HEK293 (cell line): Measurements from ENCODE around the gene STRADA.

Experiments used
- CTCF ChIA-PET: fragments of 350-600 bp; formaldehyde crosslinking; extraction: SDS; loops from one replicate; lab custom pipeline; 2021; ENCODE audit warnings: antibody characterized with exemption; lab: Yijun Ruan, JAX
- POLR2A ChIA-PET: fragments of 300-600 bp; formaldehyde crosslinking; extraction: SDS; loops from one replicate; lab custom pipeline; 2020; ENCODE audit warnings: antibody characterized with exemption, inconsistent platforms; lab: Yijun Ruan, JAX
- H3K27ac ChIP-seq: fragments of 200-500 bp; sonication (Bioruptor generic); 2 replicates; pipeline ENCODE4 v1.5.1; 2014; ENCODE audit warnings: low read depth, low read length, control low read depth, inconsistent platforms; ENCODE audit errors: extremely low read depth
- H3K36me3 ChIP-seq, 2 experiments: fragments of 200-500 bp in 1 of 2; sonication (Bioruptor generic) in 1 of 2; 1 replicate in 1 of 2; 2 replicates in 1 of 2; pipeline ENCODE4 v1.5.1; 2014 to 2017; ENCODE audit warnings: inconsistent platforms in 2 of 2, low read length in 2 of 2; ENCODE audit not compliant: control insufficient read depth in 2 of 2, insufficient read depth in 1 of 2
- H3K4me1 ChIP-seq: fragments of 200-500 bp; sonication (Bioruptor generic); 2 replicates; pipeline ENCODE4 v1.5.1; 2014; ENCODE audit warnings: mild to moderate bottlenecking, low read length, inconsistent platforms; ENCODE audit not compliant: control insufficient read depth, insufficient read depth
- H3K4me3 ChIP-seq: 2 replicates; pipeline ENCODE4 v1.5.1; 2011; ENCODE audit warnings: low read depth, mild to moderate bottlenecking, control low read depth, low read length, moderate library complexity
- H3K9me3 ChIP-seq: fragments of 200-500 bp; sonication (Bioruptor generic); 2 replicates; pipeline ENCODE4 v1.5.1; 2014; ENCODE audit warnings: low read depth, low read length, inconsistent platforms; ENCODE audit not compliant: control insufficient read depth, insufficient read depth
- BCL11A ChIP-seq: fragments of 450-650 bp; formaldehyde crosslinking; IDR thresholded peaks from 2 replicates; pipeline ENCODE4 v1.5.1; 2016; ENCODE audit warnings: low read depth, missing biosample characterization, missing genetic modification characterization
- HOXA7 ChIP-seq: sonication (generic); formaldehyde crosslinking; IDR thresholded peaks from 2 replicates; pipeline ENCODE4 v1.8.1; 2022; ENCODE audit warnings: missing genetic modification reagents, borderline replicate concordance
- SCRT1 ChIP-seq: fragments of 450-650 bp; formaldehyde crosslinking; IDR thresholded peaks from 2 replicates; pipeline ENCODE4 v1.5.1; 2016; ENCODE audit warnings: missing biosample characterization, missing genetic modification characterization, borderline replicate concordance
- YY2 ChIP-seq: fragments of 450-650 bp; formaldehyde crosslinking; IDR thresholded peaks from 2 replicates; pipeline ENCODE4 v1.5.1; 2016; ENCODE audit warnings: missing biosample characterization, missing genetic modification characterization
- ZBTB49 ChIP-seq: fragments of 450-650 bp; formaldehyde crosslinking; IDR thresholded peaks from 2 replicates; pipeline ENCODE4 v1.5.1; 2016; ENCODE audit warnings: missing biosample characterization, missing genetic modification characterization, low read depth
- ZBTB8A ChIP-seq: fragments of 450-650 bp; formaldehyde crosslinking; IDR thresholded peaks from 2 replicates; pipeline ENCODE4 v1.5.1; 2016; ENCODE audit warnings: missing biosample characterization, missing genetic modification characterization
- ZFP37 ChIP-seq: fragments of 450-650 bp; formaldehyde crosslinking; IDR thresholded peaks from 2 replicates; pipeline ENCODE4 v1.5.1; 2016; ENCODE audit warnings: missing biosample characterization, missing genetic modification characterization
- ZNF132 ChIP-seq: fragments of 450-650 bp; formaldehyde crosslinking; IDR thresholded peaks from 2 replicates; pipeline ENCODE4 v1.5.1; 2017; ENCODE audit warnings: missing biosample characterization, missing genetic modification characterization, borderline replicate concordance
- ZNF341 ChIP-seq: fragments of 450-650 bp; formaldehyde crosslinking; IDR thresholded peaks from 2 replicates; pipeline ENCODE4; 2016; ENCODE audit warnings: low read depth, missing biosample characterization, missing genetic modification characterization
- ZNF513 ChIP-seq: fragments of 450-650 bp; IDR thresholded peaks from 2 replicates; pipeline ENCODE4 v1.5.1; 2018; ENCODE audit warnings: missing biosample characterization, missing genetic modification characterization
- ZNF529 ChIP-seq: fragments of 450-650 bp; formaldehyde crosslinking; IDR thresholded peaks from 2 replicates; pipeline ENCODE4 v1.5.1; 2017; ENCODE audit warnings: missing genetic modification characterization, missing biosample characterization; ENCODE audit not compliant: insufficient replicate concordance
- ZNF658 ChIP-seq: fragments of 450-650 bp; formaldehyde crosslinking; IDR thresholded peaks from 2 replicates; pipeline ENCODE4; 2016; ENCODE audit warnings: missing biosample characterization, missing genetic modification characterization
- ZNF660 ChIP-seq: fragments of 450-650 bp; IDR thresholded peaks from 2 replicates; pipeline ENCODE4 v1.5.1; 2018; ENCODE audit warnings: missing biosample characterization, mild to moderate bottlenecking, missing genetic modification characterization
- ZNF664 ChIP-seq: fragments of 450-650 bp; formaldehyde crosslinking; IDR thresholded peaks from 2 replicates; pipeline ENCODE4 v1.5.1; 2016; ENCODE audit warnings: missing biosample characterization, missing genetic modification characterization
- ZNF677 ChIP-seq: fragments of 450-650 bp; IDR thresholded peaks from 2 replicates; pipeline ENCODE4 v1.5.0; 2018; ENCODE audit warnings: missing biosample characterization, mild to moderate bottlenecking, missing genetic modification characterization, moderate library complexity
- ZNF704 ChIP-seq: fragments of 450-650 bp; formaldehyde crosslinking; IDR thresholded peaks from 2 replicates; pipeline ENCODE4 v1.5.1; 2016; ENCODE audit warnings: missing biosample characterization, missing genetic modification characterization
- ZNF768 ChIP-seq: fragments of 450-650 bp; formaldehyde crosslinking; IDR thresholded peaks from 2 replicates; pipeline ENCODE4 v1.5.1; 2018; ENCODE audit warnings: missing biosample characterization, mild to moderate bottlenecking, missing genetic modification characterization
- ZNF791 ChIP-seq: fragments of 450-650 bp; formaldehyde crosslinking; IDR thresholded peaks from 2 replicates; pipeline ENCODE4 v1.5.1; 2016; ENCODE audit warnings: missing biosample characterization, missing genetic modification characterization
- ZSCAN30 ChIP-seq: fragments of 450-650 bp; IDR thresholded peaks from 2 replicates; pipeline ENCODE4 v1.5.1; 2018; ENCODE audit warnings: missing biosample characterization, mild to moderate bottlenecking, missing genetic modification characterization, moderate library complexity

Gene STRADA

GRCh38 chr17:63680700-63681099 is 60.9 kb downstream of the STRADA start:
- CTCF ChIA-PET, result interaction anchor here (0.6 to 1.5 kb wide), 3 partner anchors 14 to 452 kb away, joined by 3 to 6 read pairs (median 3); no protein-coding TSS in a partner anchor
- peaks cover 9% of the 10 kb centered on the region for H3K4me1 ChIP-seq
- H3K27ac ChIP-seq, result no peak overlapping the region
- H3K36me3 ChIP-seq, result peaks cover 13 to 50% of the 10 kb centered on the region in 2 experiments
- H3K4me3 ChIP-seq, result no peak overlapping the region
- POLR2A ChIA-PET, result interaction anchor here (1.7 kb wide), 1 partner anchor 59 kb away, joined by 4 read pairs; the partner anchor contains the start of gene MAP3K3
- H3K9me3 ChIP-seq, result no peaks in the 10 kb centered on the region
- no peak for TF ChIP-seq ZNF791 (tag by site-specific recombination)
- TF ChIP-seq ZNF677 (tag by site-specific recombination), result no peak
- TF ChIP-seq ZNF132 (tag by site-specific recombination), result no peak
- TF ChIP-seq ZNF664 (tag by site-specific recombination), result no peak
- TF ChIP-seq SCRT1 (tag by site-specific recombination), result no peak
- no peak for TF ChIP-seq ZNF341 (tag by site-specific recombination)
- no peak for TF ChIP-seq ZSCAN30
- no peak for TF ChIP-seq ZNF660 (tag by site-specific recombination)
- no peak for TF ChIP-seq ZNF658 (tag by site-specific recombination)
- TF ChIP-seq ZNF704 (tag by site-specific recombination), result no peak
- TF ChIP-seq ZFP37 (tag by site-specific recombination), result no peak
- TF ChIP-seq ZNF529, result no peak
- TF ChIP-seq ZNF513 (tag by site-specific recombination), result no peak
- no peak for TF ChIP-seq ZNF768 (tag by site-specific recombination)
- TF ChIP-seq, all 188 proteins: peak for 0

GRCh38 chr17:63679214-63679613 is 62.4 kb downstream of the STRADA start:
- ChIA-PET CTCF (interaction anchor here (0.6 to 1.6 kb wide), 7 partner anchors 16 to 1260 kb away, joined by 3 to 9 read pairs (median 4); no protein-coding TSS in a partner anchor), POLR2A (interaction anchor here (1.2 kb wide), 1 partner anchor 57 kb away, joined by 7 read pairs; the partner anchor contains the start of gene MAP3K3)
- TF ChIP-seq HOXA7 (no peak), ZBTB49 (tag by site-specific recombination) (no peak), BCL11A (tag by site-specific recombination) (no peak), YY2 (tag by site-specific recombination) (no peak), ZBTB8A (no peak)
- peaks cover 22% of the 10 kb centered on the region for H3K4me1 ChIP-seq
- H3K4me3 ChIP-seq, result no peak overlapping the region
- H3K9me3 ChIP-seq, result no peaks in the 10 kb centered on the region
- H3K27ac ChIP-seq, result no peak overlapping the region
- peaks cover 6 to 40% of the 10 kb centered on the region in 2 experiments for H3K36me3 ChIP-seq
